ENCODE data around the gene MAML2. TPM values are rescaled to one million over a fixed set of nuclear protein-coding genes. Genes with fewer than 3 reads are reported as not detected.

MAML2 gene
- total and polyA plus RNA-seq, 8 donors: 2.4 to 11.8 (median 4.1) TPM

DNA sequence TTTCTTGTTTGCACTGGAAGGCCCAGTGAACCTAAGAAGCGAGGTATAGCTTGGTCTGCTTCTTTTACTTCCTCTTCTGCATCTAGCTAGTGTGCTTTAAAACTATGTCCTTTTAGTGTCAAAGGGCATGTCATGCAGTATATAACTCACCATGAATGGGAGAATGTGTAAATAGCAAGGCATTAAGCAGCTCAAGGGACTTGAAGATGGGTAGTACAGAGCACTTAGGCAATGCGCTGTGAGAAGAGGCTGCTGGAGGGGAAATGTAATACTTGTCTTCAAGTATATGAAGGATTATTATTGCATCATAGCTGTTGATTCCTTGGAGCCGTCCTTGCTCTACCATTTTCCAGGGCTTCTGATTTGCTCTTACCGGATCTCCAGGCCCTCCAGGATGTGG, 7.6 kb downstream of the MAML2 start:
- Histone ChIP-seq H3K4me3 (no peak overlapping the region), H3K27me3 (no peaks in the 10 kb centered on the region), H3K4me1 (peaks cover 0 to 15% (median 7%) of the 10 kb centered on the region in 3 donors), H3K27ac (no peak overlapping the region), H3K36me3 (no peaks in the 10 kb centered on the region), H3K9me3 (no peaks in the 10 kb centered on the region)
- TF ChIP-seq, protein P1, sequence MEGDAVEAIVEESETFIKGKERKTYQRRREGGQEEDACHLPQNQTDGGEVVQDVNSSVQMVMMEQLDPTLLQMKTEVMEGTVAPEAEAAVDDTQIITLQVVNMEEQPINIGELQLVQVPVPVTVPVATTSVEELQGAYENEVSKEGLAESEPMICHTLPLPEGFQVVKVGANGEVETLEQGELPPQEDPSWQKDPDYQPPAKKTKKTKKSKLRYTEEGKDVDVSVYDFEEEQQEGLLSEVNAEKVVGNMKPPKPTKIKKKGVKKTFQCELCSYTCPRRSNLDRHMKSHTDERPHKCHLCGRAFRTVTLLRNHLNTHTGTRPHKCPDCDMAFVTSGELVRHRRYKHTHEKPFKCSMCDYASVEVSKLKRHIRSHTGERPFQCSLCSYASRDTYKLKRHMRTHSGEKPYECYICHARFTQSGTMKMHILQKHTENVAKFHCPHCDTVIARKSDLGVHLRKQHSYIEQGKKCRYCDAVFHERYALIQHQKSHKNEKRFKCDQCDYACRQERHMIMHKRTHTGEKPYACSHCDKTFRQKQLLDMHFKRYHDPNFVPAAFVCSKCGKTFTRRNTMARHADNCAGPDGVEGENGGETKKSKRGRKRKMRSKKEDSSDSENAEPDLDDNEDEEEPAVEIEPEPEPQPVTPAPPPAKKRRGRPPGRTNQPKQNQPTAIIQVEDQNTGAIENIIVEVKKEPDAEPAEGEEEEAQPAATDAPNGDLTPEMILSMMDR (IDR thresholded peaks at IDR 0.05): no peak
- ATAC-seq (no peak), FAIRE-seq (no peak), DNase-seq (no peak)
- intact Hi-C loops (cut with DNase I): loop anchor here in 1 of 3 donors (10.0 kb wide), 1 partner anchor 281 kb away; no protein-coding TSS in a partner anchor
- WGBS, 2 donors: 84 to 87% methylated on average over 4 of the region's 4 CpGs

DNA sequence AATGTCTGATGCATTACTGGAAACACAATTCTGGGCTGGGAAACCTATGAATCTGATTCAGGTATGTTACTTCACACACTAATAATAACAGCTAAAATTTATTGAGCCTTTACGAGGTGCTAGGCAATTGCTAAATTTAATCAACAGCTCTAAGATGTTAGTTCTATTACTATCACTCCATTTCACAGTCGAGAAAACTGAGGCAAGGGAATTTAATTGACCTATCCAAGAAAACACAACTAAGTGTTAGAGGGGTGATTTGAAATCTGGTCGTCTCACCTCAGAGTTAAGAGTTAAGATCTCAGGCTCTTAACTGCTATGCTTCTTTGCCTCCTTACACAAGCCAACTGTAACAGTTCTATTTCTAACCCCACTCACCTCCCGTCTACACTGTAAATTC, 8.8 kb downstream of the MAML2 start:
- Histone ChIP-seq H3K27me3 (no peaks in the 10 kb centered on the region), H3K4me1 (peaks cover 0 to 15% (median 7%) of the 10 kb centered on the region in 3 donors), H3K36me3 (no peaks in the 10 kb centered on the region), H3K9me3 (no peaks in the 10 kb centered on the region), H3K27ac (no peak overlapping the region), H3K4me3 (no peak overlapping the region)
- 62 to 83% methylated on average over 4 of the region's 4 CpGs for WGBS, 2 donors
- ATAC-seq: no peak
- no peak for FAIRE-seq
- intact Hi-C loops (cut with DNase I): loop anchor here in 1 of 3 donors (10.0 kb wide), 1 partner anchor 279 kb away; no protein-coding TSS in a partner anchor
- TF ChIP-seq, protein P1 (IDR thresholded peaks at IDR 0.05): no peak
- no peak for DNase-seq

DNA sequence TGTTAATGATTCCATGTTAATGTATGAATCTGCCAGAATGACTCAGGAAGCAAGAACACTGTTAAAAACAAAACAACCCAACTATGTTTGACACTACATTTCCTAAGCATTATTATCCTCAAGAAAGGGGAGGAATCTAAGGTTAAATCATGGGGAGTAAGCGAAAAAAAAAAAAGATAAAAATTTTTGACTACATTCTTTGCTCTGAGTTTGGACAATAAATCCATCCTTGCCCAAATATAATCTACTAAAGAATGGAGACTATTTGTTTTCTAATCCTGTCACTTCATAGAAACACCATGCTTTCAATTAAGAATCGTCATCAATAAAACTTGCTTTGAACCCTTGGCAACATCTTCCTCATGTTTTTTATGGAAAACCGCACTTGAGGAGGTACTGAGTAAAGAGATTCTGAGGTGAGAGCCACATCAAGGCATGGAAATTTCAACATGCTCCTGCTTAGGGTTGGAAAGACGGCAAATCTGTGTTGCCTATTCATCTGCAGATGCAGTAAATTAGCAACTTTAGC, 9.7 kb downstream of the MAML2 start:
- FAIRE-seq (no peak), ATAC-seq (no peak), DNase-seq (no peak)
- no peak overlapping the region for H3K4me3 ChIP-seq
- H3K27ac ChIP-seq: peak overlapping the region in 1 of 4 donors; percentile 29
- H3K36me3 ChIP-seq: no peaks in the 10 kb centered on the region
- TF ChIP-seq, protein P1 (IDR thresholded peaks at IDR 0.05): no peak
- intact Hi-C loops (cut with DNase I): loop anchor here in 1 of 3 donors (10.0 kb wide), 1 partner anchor 278 kb away; no protein-coding TSS in a partner anchor
- WGBS, 2 donors: 69 to 79% methylated on average over 4 of the region's 4 CpGs
- peaks cover 0 to 15% (median 7%) of the 10 kb centered on the region in 3 donors for H3K4me1 ChIP-seq
- H3K27me3 ChIP-seq: no peaks in the 10 kb centered on the region
- H3K9me3 ChIP-seq: no peaks in the 10 kb centered on the region

DNA sequence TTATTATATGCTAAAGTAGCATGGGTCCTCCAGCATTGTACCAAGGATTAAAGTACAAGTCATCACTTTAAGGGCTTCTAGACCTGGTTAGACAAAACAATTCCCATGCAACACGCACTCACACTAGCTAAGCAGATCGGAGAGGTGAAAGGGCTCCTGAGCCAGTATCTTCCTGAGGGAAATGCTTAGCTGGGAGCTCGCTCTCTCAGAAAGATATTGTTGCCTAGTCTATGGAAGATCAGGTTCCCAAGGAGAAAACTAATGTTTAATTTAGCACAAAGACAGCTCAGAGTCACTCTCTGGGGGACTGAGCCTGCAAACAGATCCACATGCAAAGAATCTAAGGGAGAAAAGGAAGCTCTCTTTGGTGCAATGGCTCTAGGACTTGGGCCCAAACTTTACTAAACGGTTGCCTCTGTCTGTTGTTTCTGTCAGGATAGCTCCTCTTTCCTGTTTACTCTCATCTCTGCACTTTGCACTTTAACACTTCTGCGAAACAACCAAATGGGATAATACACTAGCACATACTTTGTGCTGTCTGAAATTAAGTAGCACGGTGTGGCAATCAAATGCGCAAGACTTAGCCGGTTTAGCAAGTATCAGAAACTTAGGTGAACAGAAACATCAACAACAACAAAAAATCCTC, 10.7 kb downstream of the MAML2 start:
- peaks cover 0 to 7% (median 0%) of the 10 kb centered on the region in 3 donors for H3K4me1 ChIP-seq
- no peaks in the 10 kb centered on the region for H3K36me3 ChIP-seq
- no peaks in the 10 kb centered on the region for H3K9me3 ChIP-seq
- peak overlapping the region in 2 of 4 donors; percentile 29 to 38 for H3K27ac ChIP-seq
- H3K4me3 ChIP-seq: no peak overlapping the region
- peak in 3 of 4 donors; percentile 14 to 41 (median 26) for ATAC-seq
- intact Hi-C loops (cut with DNase I): loop anchor here in 1 of 3 donors (10.0 kb wide), 1 partner anchor 277 kb away; no protein-coding TSS in a partner anchor
- no peak for DNase-seq
- 48 to 51% methylated on average over 8 of the region's 8 CpGs for WGBS, 2 donors
- H3K27me3 ChIP-seq: no peaks in the 10 kb centered on the region
- TF ChIP-seq, protein P1 (IDR thresholded peaks at IDR 0.05): no peak
- no peak for FAIRE-seq

Measured in pancreas (tissue), 10 donors.